Mononuclear cell (primary cell): Measurements from ENCODE around the gene SUMF1. TPM values are rescaled to one million over a fixed set of nuclear protein-coding genes. Genes with fewer than 3 reads are reported as not detected.
"Not testable (repeated sequence)": the region's sequence is repeated elsewhere in the genome, so short reads cannot be mapped to it uniquely, and the experiment has no call there.

Experiments used
- H3K27me3 ChIP-seq: 2 replicates; pipeline ENCODE4 v1.6.0; 2011; ENCODE audit warnings: low read length, control low read depth; ENCODE audit not compliant: insufficient read depth
- H3K4me1 ChIP-seq: 2 replicates; pipeline ENCODE4 v1.5.1; 2011; ENCODE audit warnings: mild to moderate bottlenecking, low read length, control low read depth; ENCODE audit not compliant: insufficient read depth
- H3K4me3 ChIP-seq: 2 replicates; pipeline ENCODE4 v1.5.1; 2011; ENCODE audit warnings: mild to moderate bottlenecking, low read length, moderate library complexity
- H3K9me3 ChIP-seq: 2 replicates; pipeline ENCODE4 v1.5.1; 2011; ENCODE audit warnings: low read depth, mild to moderate bottlenecking, control low read depth, low read length
- total RNA-seq: library from RNA; depleted of rRNA; stranded (reverse); fragments of >200 nt; gene quantifications from one replicate; pipeline ENCODE4 v1.2.3, GENCODE V29; 2012

SUMF1 gene
- total RNA-seq, 1 donor: 31.7 TPM

DNA sequence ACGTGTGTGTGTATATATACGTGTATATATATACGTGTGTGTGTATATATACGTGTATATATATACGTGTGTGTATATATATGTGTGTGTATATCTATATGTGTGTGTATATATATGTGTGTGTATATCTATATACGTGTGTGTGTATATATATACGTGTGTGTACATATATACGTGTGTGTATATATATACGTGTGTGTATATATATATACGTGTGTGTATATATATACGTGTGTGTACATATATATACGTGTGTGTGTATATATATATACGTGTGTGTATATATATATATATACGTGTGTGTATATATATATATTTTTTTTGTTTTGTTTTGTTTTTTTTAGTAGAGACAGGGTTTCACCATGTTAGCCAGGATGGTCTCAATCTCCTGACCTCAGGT is 10.3 kb downstream of the SUMF1 start:
- not testable (repeated sequence) for H3K27me3 ChIP-seq, H3K9me3 ChIP-seq, H3K4me1 ChIP-seq, H3K4me3 ChIP-seq

DNA sequence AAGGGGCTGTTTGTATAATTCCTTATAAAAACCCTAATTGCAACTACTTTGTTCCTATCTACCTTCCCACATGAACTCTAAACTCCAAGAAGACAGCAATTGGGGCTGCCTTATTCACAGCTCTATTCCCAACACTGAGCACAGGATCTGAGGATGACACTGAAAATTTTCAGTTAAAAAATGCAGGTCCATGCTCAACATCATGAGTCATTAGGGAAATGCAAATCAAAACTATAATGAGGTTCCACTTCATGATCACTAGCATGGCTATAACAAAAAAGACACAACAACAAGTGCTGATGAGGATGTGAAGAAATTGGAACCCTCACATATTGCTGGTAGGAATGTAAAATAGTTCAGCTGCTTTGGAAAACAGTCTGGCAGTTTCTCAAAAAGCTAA is 12.9 kb downstream of the SUMF1 start:
- Histone ChIP-seq H3K9me3 (no peaks in the 10 kb centered on the region), H3K4me3 (no peak overlapping the region), H3K27me3 (no peaks in the 10 kb centered on the region)

DNA sequence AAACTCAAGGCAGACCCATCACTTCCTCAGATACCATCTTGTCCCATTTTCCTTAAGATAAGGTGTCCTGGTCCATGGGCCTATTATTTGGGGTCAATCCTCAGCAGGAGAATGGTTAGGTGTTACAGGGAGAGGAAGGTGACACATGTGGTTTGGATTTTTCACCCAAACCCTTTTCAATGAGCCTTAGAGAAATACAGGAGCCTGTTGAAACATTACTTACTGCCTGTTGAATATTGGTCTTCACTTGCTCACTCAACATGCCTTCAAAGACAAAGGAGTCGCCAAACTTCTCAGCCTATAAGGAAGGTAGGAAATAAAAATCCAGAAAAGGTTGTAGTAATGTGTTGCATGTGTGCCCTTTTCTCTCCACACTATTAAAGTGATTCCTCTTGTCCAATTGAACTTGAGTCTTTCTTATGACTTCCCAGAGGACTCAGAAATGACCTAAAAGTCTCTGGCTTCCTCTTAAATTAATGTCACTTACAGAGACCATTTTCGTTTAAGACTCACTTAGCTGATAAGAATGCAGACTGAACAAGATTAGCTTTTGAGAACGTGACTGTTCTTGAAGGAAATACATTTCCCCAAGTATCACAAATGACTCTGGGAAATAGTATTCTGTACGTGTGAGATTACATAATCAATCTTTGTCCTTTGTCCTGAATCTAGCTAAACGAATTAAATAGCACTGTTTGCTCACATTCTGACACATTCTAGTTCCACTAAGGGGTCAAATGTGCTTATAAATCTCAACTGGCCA is 17.8 kb downstream of the SUMF1 start:
- peaks cover 4% of the 10 kb centered on the region for H3K4me1 ChIP-seq
- no peaks in the 10 kb centered on the region for H3K9me3 ChIP-seq
- H3K4me3 ChIP-seq: no peak overlapping the region
- H3K27me3 ChIP-seq: no peaks in the 10 kb centered on the region

More for the DNA sequence above, 12.9 kb downstream of the SUMF1 start:
- H3K4me1 ChIP-seq: peaks cover 4% of the 10 kb centered on the region

DNA sequence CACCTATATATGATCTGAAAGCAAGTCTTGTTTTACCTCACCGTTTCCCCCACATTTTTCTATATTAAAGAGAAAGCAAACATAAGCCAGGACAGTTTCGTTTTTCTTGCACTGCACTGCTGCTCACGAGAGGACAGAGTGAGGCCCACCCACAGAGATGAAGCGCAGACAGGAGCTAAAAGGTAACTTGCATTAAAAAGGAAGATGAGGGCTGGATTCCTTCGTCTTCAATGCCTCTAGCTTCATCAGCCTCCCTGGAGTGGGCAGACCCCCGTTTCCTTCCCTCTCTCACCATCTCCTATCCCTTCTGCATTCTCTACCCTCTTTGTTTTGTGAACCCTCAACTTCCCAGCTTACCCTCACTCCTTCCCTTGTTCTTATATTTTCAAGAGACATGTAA is 18.9 kb downstream of the SUMF1 start:
- Histone ChIP-seq H3K27me3 (no peaks in the 10 kb centered on the region), H3K9me3 (no peaks in the 10 kb centered on the region), H3K4me3 (no peak overlapping the region), H3K4me1 (peaks cover 4% of the 10 kb centered on the region)

DNA sequence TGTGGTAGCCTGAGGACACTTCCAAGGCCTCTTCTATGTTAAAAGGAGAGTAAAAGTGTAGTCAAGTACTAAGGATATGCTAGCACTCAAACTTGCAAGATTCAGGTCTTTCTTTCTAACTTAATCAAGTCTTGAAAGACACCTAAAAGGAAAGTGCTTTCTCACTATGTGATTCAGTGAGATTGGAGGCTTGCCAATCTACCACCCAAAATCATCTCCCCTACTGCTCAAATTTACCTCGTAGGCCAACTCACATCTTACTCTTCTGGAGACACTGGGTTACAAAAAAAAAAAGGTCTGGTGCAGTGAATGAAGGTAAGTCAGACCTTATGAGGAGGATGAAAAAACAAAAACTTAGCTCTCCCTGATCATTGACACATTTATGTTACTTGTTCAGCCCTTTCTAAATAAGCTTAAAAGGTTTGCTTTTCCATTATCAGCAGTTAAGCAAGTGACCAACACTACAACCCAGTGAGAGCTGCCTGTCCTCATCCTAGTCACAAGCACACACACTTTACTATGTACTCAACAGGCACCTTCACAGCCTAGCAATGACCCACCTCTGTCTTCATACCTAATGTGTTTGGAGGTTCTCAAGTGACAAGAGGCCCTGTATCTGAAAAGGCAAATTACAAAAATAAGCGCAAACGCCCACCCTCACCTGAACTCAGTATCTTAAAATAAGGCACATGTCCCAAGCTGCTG is 19.6 kb downstream of the SUMF1 start:
- H3K27me3 ChIP-seq: no peaks in the 10 kb centered on the region
- H3K4me1 ChIP-seq: peaks cover 4% of the 10 kb centered on the region
- no peaks in the 10 kb centered on the region for H3K9me3 ChIP-seq
- no peak overlapping the region for H3K4me3 ChIP-seq

DNA sequence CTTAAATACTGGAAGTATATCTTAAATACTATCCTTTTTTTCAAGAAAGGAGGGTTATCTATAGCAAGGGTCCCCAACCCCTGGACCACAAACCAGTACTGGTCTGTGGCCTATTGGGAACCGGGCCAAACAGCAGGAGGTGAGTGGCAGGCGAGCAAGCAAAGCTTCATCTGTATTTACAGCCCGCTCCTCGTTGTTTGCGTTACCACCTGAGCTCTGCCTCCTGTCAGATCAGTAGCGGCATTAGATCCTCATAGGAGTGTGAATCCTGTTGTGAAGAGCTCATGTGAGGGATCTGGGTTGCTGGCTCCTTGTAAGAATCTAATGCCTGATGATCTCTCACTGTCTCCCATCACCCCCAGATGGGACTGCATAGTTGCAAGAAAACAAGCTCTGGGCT is 26.1 kb downstream of the SUMF1 start:
- Histone ChIP-seq H3K9me3 (no peaks in the 10 kb centered on the region), H3K4me3 (no peak overlapping the region), H3K27me3 (no peaks in the 10 kb centered on the region), H3K4me1 (no peaks in the 10 kb centered on the region)

DNA sequence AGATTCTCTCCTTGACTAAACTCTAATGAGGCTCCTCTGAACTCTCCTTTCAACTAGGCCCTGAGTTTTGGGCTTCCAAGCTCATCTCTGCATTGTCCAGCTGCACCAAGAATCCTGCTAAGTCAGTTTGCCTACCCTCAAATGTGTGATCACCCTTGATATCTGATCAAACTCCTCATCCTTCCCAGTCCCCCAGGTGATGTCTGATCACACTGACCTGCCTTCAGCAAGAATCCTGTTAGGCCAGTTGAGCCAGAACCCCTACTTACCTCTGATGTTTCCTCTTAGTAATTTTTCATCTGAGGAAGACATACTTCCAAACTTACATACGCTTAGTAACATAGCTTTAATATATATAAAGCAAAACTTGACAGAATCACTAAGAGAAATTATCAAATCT is 28.8 kb downstream of the SUMF1 start:
- H3K4me3 ChIP-seq: no peak overlapping the region
- H3K4me1 ChIP-seq: no peaks in the 10 kb centered on the region
- no peaks in the 10 kb centered on the region for H3K27me3 ChIP-seq
- H3K9me3 ChIP-seq: no peaks in the 10 kb centered on the region

DNA sequence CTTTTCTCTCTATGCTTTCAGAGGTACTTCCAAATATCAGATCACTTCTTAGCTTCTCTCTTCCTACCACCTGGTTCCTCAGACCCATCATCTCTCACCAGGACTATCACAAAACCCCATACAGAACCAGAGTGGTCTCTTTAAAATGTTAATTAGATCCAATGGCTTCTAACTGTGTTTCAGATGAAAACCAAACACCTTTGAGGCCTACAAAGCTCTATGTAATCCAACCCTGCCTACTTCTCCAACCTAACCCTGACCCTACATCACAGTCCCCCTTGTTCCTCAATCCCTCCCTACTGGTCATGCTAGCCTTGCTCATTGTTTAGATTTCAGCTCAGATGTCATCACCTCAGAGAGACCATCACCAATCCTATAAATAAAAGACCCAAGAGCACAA is 34.8 kb downstream of the SUMF1 start:
- no peaks in the 10 kb centered on the region for H3K9me3 ChIP-seq
- no peaks in the 10 kb centered on the region for H3K4me1 ChIP-seq
- H3K27me3 ChIP-seq: no peaks in the 10 kb centered on the region
- H3K4me3 ChIP-seq: no peak overlapping the region

DNA sequence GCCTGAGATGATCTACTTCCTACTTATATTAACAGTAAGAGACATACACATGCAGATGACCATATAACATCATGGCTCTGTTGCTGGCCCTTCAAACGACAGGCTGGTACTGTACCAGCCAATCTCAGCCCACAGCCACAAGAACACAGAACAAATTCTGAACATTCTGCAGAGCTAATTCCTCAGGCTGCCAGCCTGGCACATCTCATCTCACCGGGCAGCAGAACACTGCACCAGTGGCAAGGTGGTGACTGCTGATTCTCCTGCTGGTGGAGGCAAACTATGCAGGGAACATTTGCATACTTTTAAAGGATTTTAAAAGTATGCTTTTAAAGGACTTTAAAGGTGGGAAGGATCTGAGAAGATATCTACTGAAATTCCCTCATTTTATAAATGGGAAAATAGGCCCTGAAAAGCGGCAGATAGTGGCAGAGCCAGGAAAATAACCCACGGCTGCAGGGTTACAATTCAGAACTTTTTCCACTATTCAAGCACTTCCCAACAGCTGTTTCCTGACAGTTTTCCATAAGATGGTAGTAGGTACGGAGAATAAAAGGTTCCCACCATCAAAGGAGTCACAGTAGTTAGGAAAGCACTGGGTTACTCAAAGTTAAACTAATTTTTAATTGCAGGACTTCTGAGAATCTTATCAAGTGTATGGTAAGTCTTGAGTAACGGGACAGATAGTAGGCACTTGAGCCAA is 37.3 kb downstream of the SUMF1 start:
- no peaks in the 10 kb centered on the region for H3K4me1 ChIP-seq
- H3K4me3 ChIP-seq: no peak overlapping the region
- no peaks in the 10 kb centered on the region for H3K9me3 ChIP-seq
- H3K27me3 ChIP-seq: no peaks in the 10 kb centered on the region

DNA sequence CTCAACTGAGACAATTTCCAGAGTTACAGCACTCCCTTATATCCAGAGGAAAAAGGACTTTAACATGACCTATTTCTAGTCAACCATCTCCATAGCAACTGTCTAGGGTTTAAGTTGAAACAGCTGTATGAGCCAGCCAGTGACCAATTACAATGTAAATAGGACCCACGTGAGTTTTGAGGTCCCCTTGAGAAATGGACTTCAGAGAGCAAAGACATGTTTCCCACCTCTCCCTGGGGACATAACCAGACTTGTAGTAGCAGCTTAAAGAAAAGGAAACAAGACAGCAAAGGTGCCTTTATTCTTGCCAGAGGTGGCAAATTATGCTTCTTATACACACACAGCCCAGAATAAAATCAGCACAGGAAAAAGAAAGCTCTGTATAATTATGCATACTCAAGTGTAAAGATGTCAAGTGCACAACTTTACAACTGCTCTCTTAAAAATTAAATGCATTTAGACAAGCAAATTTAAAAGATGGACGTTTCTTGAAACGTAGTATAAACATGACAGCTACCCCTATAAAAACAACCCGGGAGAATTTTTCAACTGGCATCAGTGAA is 40.2 kb downstream of the SUMF1 start:
- Histone ChIP-seq H3K4me1 (peaks cover under 1% of the 10 kb centered on the region), H3K27me3 (no peaks in the 10 kb centered on the region), H3K9me3 (no peaks in the 10 kb centered on the region), H3K4me3 (no peak overlapping the region)

DNA sequence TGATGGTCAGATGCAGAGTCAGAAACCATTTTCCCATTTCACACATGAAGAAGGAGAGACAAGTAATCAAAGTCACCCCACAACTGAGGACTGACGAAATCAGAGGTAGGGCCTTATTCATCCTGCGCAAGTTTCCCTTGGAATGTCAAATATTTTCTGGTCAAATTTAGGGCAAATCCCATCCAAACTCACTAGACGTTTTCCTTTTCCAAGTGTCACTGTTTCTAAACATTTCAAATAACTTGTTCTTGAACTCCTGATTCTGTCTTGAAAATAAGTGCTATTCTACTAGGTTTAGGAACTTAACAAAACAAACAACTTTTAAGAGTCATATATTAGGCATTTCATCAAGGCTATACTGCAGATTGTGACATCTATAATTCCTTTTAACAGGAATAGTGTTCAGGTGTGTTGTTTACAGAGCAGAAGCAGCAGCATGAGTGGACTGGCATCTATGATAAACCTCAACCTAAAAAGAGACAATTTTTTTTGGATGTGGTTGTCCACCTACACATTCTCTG is 40.7 kb downstream of the SUMF1 start:
- no peaks in the 10 kb centered on the region for H3K9me3 ChIP-seq
- no peaks in the 10 kb centered on the region for H3K27me3 ChIP-seq
- H3K4me3 ChIP-seq: no peak overlapping the region
- H3K4me1 ChIP-seq: peaks cover 6% of the 10 kb centered on the region

DNA sequence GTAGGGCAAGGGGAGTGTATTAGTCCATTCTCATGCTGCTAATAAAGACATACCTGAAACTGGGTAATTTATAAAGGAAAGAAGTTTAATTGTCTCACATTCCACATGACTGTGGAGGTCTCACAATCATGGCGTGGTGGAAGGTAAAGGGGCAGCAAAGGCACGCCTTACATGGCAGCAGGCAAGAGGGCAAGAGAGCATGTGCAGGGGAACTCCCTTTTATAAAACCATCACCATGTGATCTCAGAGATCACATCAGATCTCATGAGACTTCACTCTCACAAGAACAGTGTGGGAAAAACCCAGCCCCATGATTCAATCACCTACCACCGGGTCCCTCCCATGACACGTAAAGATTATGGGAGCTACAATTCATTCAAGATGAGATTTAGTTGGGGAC is 41.4 kb downstream of the SUMF1 start:
- no peak overlapping the region for H3K4me3 ChIP-seq
- H3K27me3 ChIP-seq: no peaks in the 10 kb centered on the region
- H3K9me3 ChIP-seq: no peaks in the 10 kb centered on the region
- peaks cover 12% of the 10 kb centered on the region for H3K4me1 ChIP-seq

DNA sequence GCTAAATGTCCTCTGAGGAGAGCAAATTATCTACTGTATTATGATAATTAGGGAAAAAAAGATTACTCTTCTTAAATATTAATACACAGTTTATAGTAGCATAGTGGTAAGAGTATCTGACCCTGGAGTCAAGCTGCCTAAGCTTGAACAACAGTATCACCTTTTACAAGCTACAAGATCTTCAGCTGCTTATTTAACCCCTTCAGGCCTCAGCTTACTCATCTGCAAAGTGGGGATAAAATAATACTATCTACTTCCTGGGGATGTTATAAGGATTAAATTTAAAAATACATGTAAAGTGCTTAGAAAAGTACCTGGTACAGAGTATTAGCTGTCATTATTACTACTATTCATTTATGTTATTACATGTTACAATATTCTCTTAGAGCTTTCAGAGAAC is 42.0 kb downstream of the SUMF1 start:
- Histone ChIP-seq H3K4me1 (peaks cover 13% of the 10 kb centered on the region), H3K4me3 (no peak overlapping the region), H3K27me3 (no peaks in the 10 kb centered on the region)

DNA sequence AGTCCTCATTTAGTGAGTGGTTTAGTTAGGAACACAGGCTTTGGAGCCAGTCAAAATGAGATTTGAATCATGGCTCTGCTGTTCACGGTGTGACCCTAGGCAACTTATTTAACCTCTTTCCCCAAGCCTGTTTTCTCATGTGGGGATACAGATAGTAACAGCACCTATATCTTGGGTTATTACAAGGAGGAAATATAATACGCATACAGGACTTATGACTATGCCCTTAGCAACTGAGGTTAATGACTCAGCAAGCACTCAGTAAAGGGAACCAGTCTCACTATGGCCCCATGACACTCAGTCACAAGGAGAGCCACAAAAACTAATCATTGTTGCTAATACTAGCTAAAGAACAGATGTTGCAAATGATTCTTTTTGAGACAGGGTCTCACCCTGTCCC is 45.9 kb downstream of the SUMF1 start:
- H3K27me3 ChIP-seq: no peaks in the 10 kb centered on the region
- H3K4me3 ChIP-seq: no peak overlapping the region
- H3K4me1 ChIP-seq: peaks cover 13% of the 10 kb centered on the region
- no peaks in the 10 kb centered on the region for H3K9me3 ChIP-seq

More for the DNA sequence above, 42.0 kb downstream of the SUMF1 start:
- no peaks in the 10 kb centered on the region for H3K9me3 ChIP-seq

DNA sequence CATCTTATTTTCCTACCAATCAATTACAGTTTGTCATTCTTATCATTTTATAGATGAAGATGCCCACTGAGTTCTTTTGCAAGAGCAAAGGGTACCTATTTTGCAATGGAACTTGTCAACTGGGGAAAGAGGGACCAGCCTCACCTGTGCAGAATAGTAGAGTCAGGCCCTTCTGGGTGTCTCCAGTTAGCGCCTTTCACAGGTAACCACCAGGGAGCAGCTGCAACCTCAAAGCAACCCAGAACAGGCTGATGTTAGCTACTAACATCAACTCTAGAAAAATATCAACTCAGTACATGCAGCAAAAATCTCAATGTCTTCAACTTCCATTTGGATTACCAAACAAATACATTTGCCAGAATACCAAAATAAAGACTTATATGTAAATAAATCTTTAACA is 47.1 kb downstream of the SUMF1 start:
- Histone ChIP-seq H3K4me1 (peaks cover 13% of the 10 kb centered on the region), H3K4me3 (no peak overlapping the region), H3K27me3 (no peaks in the 10 kb centered on the region), H3K9me3 (no peaks in the 10 kb centered on the region)
